Bronchial epithelial cell (primary cell): ENCODE measurements around the gene FGF16. TPM values are rescaled to one million over a fixed set of nuclear protein-coding genes. Genes with fewer than 3 reads are reported as not detected.

ENCODE experiments used
- DNase-seq: peaks from one replicate; pipeline ENCODE4 v3.0.0-alpha.2; 2010; ENCODE audit warnings: low read depth
- FAIRE-seq: peaks from 2 replicates; lab custom pipeline; 2011; peaks lifted over from hg19 to GRCh38; lab: Jason Lieb, UNC
- H3K27me3 ChIP-seq: 2 replicates; pipeline ENCODE4 v1.5.1; 2011; ENCODE audit warnings: low read length; ENCODE audit not compliant: control insufficient read depth, insufficient read depth
- H3K36me3 ChIP-seq: 2 replicates; pipeline ENCODE4 v1.5.1; 2011; ENCODE audit warnings: low read length; ENCODE audit not compliant: control insufficient read depth, insufficient read depth
- H3K4me3 ChIP-seq: 2 replicates; pipeline ENCODE4 v1.5.1; 2011; ENCODE audit warnings: mild to moderate bottlenecking, low read depth, low read length, control low read depth
- total RNA-seq: library from RNA; depleted of rRNA; stranded (reverse); fragments of >200 nt; gene quantifications from 2 replicates; pipeline ENCODE4 v1.2.1, GENCODE V29; 2014
- TF ChIP-seq, protein P1 (sequence below): IDR thresholded peaks from 2 replicates; pipeline ENCODE4 v1.5.1; 2011; ENCODE audit warnings: mild to moderate bottlenecking, moderate library complexity, low read length, control low read depth, inconsistent platforms; ENCODE audit not compliant: insufficient read depth, severe bottlenecking

FGF16 gene
- total RNA-seq, 1 donor from 2014 or later: not detected

DNA sequence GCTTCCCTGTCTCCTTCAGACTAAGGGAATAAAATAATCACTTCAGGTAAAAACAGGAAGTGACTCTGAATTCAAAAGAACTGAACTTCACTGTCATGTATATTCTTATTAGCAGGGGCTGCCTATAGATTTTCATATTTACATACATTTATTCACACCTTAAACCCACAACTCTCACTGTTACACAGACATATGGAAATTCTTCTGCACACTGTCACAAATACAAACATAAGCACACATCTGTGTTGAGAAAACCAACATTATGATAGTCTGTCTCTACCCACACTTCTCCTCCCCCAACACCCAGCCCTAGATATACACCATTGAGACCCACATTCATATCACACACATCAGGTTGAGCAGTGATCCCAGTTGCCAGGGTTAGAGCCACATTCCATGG is 5.7 kb upstream of the FGF16 start:
- Histone ChIP-seq H3K4me3 (no peak overlapping the region), H3K27me3 (no peaks in the 10 kb centered on the region), H3K36me3 (no peaks in the 10 kb centered on the region)
- no peak for FAIRE-seq
- DNase-seq: no peak
- TF ChIP-seq, protein P1, sequence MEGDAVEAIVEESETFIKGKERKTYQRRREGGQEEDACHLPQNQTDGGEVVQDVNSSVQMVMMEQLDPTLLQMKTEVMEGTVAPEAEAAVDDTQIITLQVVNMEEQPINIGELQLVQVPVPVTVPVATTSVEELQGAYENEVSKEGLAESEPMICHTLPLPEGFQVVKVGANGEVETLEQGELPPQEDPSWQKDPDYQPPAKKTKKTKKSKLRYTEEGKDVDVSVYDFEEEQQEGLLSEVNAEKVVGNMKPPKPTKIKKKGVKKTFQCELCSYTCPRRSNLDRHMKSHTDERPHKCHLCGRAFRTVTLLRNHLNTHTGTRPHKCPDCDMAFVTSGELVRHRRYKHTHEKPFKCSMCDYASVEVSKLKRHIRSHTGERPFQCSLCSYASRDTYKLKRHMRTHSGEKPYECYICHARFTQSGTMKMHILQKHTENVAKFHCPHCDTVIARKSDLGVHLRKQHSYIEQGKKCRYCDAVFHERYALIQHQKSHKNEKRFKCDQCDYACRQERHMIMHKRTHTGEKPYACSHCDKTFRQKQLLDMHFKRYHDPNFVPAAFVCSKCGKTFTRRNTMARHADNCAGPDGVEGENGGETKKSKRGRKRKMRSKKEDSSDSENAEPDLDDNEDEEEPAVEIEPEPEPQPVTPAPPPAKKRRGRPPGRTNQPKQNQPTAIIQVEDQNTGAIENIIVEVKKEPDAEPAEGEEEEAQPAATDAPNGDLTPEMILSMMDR: no peak

DNA sequence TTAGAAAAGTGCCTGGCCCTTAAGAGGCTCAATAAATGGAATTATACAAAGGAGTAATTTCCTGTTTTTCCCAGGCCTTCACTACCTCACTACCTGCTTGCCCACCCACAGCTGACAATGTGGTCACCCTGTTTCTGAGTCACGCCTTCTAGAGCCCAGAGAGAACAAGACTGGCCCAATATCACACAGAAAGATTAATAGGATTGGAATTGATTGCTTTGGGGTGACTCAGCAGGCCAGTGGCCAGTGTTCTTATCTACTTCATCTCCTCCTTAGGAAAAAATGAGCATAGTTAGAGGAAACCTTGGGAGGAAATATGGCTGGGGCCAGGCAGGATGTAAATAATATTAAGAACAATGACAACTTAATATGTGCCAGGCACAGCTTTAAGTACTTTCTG is 4.5 kb upstream of the FGF16 start:
- FAIRE-seq (no peak), DNase-seq (peak; percentile 89)
- Histone ChIP-seq H3K27me3 (no peaks in the 10 kb centered on the region), H3K4me3 (no peak overlapping the region), H3K36me3 (no peaks in the 10 kb centered on the region)
- TF ChIP-seq, protein P1: no peak

DNA sequence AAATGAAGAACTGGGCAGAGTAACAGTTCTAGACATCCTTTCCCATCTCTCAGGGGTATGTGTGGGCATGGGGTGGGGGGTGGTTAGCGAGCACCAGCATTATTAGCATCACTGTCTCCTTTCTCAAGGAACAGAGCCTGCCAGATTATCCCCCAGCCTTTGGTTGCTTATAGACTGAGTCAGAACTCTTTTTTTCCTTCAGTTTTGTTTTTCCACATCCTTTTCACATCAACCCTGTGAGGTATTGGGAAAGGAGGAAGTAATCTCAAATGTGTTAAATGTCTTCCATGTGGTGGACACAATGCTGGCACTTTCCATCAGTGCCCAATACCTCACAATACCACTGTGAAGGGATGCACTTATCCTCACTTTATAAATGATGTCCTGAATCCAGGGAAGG is 3.1 kb upstream of the FGF16 start:
- H3K4me3 ChIP-seq: no peak overlapping the region
- H3K36me3 ChIP-seq: no peaks in the 10 kb centered on the region
- FAIRE-seq (no peak), DNase-seq (no peak)
- TF ChIP-seq, protein P1: no peak
- no peaks in the 10 kb centered on the region for H3K27me3 ChIP-seq

DNA sequence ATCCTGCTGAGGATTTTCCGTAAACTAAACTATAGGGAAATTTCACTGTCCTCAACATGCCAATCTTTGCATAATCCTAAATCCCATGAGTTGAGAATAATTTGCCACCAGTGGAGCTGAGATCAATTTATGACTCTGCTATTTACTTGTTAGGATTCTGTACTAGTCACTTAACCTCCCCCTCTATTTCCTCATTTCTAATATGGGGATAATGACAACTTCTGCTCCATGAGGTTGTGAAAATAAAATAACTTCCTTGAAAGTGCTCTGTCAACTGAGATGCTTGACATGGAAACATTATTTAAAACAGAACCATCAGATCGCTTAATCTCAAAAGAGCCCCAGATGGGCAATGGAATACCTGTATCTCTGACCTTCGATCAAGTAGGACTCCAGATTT is 2.6 kb upstream of the FGF16 start:
- TF ChIP-seq, protein P1: no peak
- Histone ChIP-seq H3K36me3 (no peaks in the 10 kb centered on the region), H3K27me3 (no peaks in the 10 kb centered on the region), H3K4me3 (no peak overlapping the region)
- FAIRE-seq (no peak), DNase-seq (no peak)

DNA sequence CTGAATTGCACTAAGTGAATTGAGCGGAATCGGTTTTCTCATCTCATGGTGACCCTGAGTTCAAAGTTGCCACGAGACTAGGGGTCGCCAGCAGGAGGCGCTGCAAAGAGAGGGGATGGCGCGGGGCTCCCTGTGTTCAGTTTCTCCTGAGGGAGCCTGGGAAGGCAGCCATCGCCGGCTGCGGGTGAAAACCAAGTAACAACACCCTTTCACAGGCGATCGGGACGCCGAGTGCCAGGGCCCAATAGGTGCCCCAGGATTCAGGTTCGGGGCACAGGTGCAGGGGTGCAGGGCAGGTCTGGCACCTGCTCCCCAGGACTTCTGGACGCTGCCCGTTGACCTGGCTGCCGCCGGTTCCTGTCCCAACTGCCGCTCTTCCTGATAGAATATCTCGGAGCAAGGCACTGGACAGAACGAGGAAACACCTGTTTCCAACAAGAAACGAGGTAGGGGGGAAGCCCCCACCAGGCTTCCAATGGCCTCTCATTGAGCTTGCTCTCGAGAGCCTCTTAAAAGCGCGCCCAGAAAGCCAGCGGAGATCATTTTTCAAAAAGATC is 1.1 kb upstream of the FGF16 start:
- Histone ChIP-seq H3K36me3 (no peaks in the 10 kb centered on the region), H3K27me3 (no peaks in the 10 kb centered on the region), H3K4me3 (peak overlapping the region; percentile 20)
- no peak for DNase-seq
- TF ChIP-seq, protein P1: peak; percentile 36
- no peak for FAIRE-seq
